Lower lobe of right lung (tissue), 2 donors: ENCODE data around the gene DNM1. TPM values are rescaled to one million over a fixed set of nuclear protein-coding genes. Genes with fewer than 3 reads are reported as not detected.

Experiments
- ATAC-seq, 2 donors: fragments of 200-7000 bp; cut with Tn5 transposase; one replicate each; pipeline ENCODE4 v1.9.1; 2020 to 2022; ENCODE audit warnings: mild to moderate bottlenecking in 2 of 2, moderate library complexity in 2 of 2
- DNase-seq: peaks from one replicate; pipeline ENCODE4 v3.0.0-alpha.2; 2020
- H3K27ac ChIP-seq: fragments of 200-600 bp; one replicate; pipeline ENCODE4 v1.8.0; 2022
- H3K27me3 ChIP-seq: fragments of 200-600 bp; one replicate; pipeline ENCODE4 v1.8.0; 2022; ENCODE audit warnings: low read depth
- H3K36me3 ChIP-seq: fragments of 200-600 bp; one replicate; pipeline ENCODE4 v1.8.0; 2022; ENCODE audit warnings: mild to moderate bottlenecking
- H3K4me1 ChIP-seq: fragments of 200-600 bp; one replicate; pipeline ENCODE4 v1.8.0; 2022
- H3K4me3 ChIP-seq: fragments of 200-600 bp; one replicate; pipeline ENCODE4 v1.8.0; 2022; ENCODE audit warnings: mild to moderate bottlenecking
- H3K9me3 ChIP-seq: fragments of 200-600 bp; one replicate; pipeline ENCODE4 v1.8.0; 2022
- CTCF ChIP-seq: fragments of 200-600 bp; IDR thresholded peaks from one replicate; pipeline ENCODE4 v1.8.0; 2022; ENCODE audit warnings: antibody characterized with exemption, mild to moderate bottlenecking
- intact Hi-C: fragments of 100-400 bp; cut with DNase I; formaldehyde crosslinking; loops from one replicate; pipeline ENCODE4 v1.11.0; 2022
- total RNA-seq: library from RNA; stranded (reverse); fragmentation: NEBNext Ultra II Directional; extraction: Animal tissue kit (Norgen Biotek cat#: 25700); gene quantifications from one replicate; pipeline ENCODE4 v1.2.1, GENCODE V29; 2021
- donor health status: DM: no; HTN: yes; CAD: no; lungs with severe emphysema.

The DNM1 gene
- total RNA-seq, 1 donor from 2014 or later = 8.8 TPM

- TF ChIP-seq CTCF = no peak
- Histone ChIP-seq H3K36me3 (no peaks in the 10 kb centered on the region), H3K4me1 (peaks cover 20% of the 10 kb centered on the region), H3K4me3 (peak overlapping the region; percentile 45), H3K27ac (peak overlapping the region; percentile 36), H3K27me3 (no peaks in the 10 kb centered on the region), H3K9me3 (no peaks in the 10 kb centered on the region)
- intact Hi-C loops = no loop called here
- DNase-seq = peak; percentile 97
- ATAC-seq = peak; percentile 96 to 98
These were observed 15.6 kb downstream of the DNM1 start for GRCh38 chr9:128218518-128219389.

- ATAC-seq = no peak
- Histone ChIP-seq H3K4me1 (peaks cover 20% of the 10 kb centered on the region), H3K27ac (no peak overlapping the region), H3K36me3 (no peaks in the 10 kb centered on the region), H3K27me3 (no peaks in the 10 kb centered on the region), H3K9me3 (no peaks in the 10 kb centered on the region), H3K4me3 (no peak overlapping the region)
- DNase-seq = no peak
- intact Hi-C loops = no loop called here
- no peak for TF ChIP-seq CTCF
These were observed 16.7 kb downstream of the DNM1 start for GRCh38 chr9:128219831-128220230.

GRCh38 chr9:128222026-128222425 is 18.8 kb downstream of the DNM1 start:
- no peaks in the 10 kb centered on the region for H3K36me3 ChIP-seq
- no peaks in the 10 kb centered on the region for H3K9me3 ChIP-seq
- no peak for ATAC-seq
- peaks cover 9% of the 10 kb centered on the region for H3K4me1 ChIP-seq
- no peak overlapping the region for H3K4me3 ChIP-seq
- intact Hi-C loops = no loop called here
- H3K27ac ChIP-seq = no peak overlapping the region
- no peaks in the 10 kb centered on the region for H3K27me3 ChIP-seq
- no peak for TF ChIP-seq CTCF
- DNase-seq = no peak

GRCh38 chr9:128222880-128223670 is 19.9 kb downstream of the DNM1 start:
- H3K27me3 ChIP-seq = no peaks in the 10 kb centered on the region
- H3K36me3 ChIP-seq = no peaks in the 10 kb centered on the region
- no peak overlapping the region for H3K27ac ChIP-seq
- TF ChIP-seq CTCF = no peak
- H3K9me3 ChIP-seq = no peaks in the 10 kb centered on the region
- peaks cover 5% of the 10 kb centered on the region for H3K4me1 ChIP-seq
- ATAC-seq (no peak), DNase-seq (no peak)
- intact Hi-C loops = no loop called here
- no peak overlapping the region for H3K4me3 ChIP-seq

GRCh38 chr9:128224877-128225276 is 21.7 kb downstream of the DNM1 start:
- no peaks in the 10 kb centered on the region for H3K4me1 ChIP-seq
- no peak overlapping the region for H3K4me3 ChIP-seq
- no peaks in the 10 kb centered on the region for H3K27me3 ChIP-seq
- H3K36me3 ChIP-seq = no peaks in the 10 kb centered on the region
- H3K27ac ChIP-seq = no peak overlapping the region
- ATAC-seq (no peak), DNase-seq (no peak)
- intact Hi-C loops = no loop called here
- H3K9me3 ChIP-seq = no peaks in the 10 kb centered on the region
- TF ChIP-seq CTCF = no peak
